SU-DHL-6 (cell line): ENCODE results near the gene FZD8.

ENCODE experiments used
- EZH2phosphoT487 ChIP-seq: fragments of 200-600 bp; sonication (generic), shearing (Covaris generic); conservative IDR thresholded peaks from 2 replicates; pipeline ENCODE4 v1.6.1; 2018; ENCODE audit warnings: mild to moderate bottlenecking, antibody characterized with exemption, low read length, moderate library complexity, mixed read lengths
- TF ChIP-seq, protein P1 (sequence below): fragments of 200-600 bp; sonication (generic); IDR thresholded peaks from one replicate; pipeline ENCODE4 v1.5.1; 2017; ENCODE audit warnings: antibody characterized with exemption, mild to moderate bottlenecking, low read length, moderate library complexity; ENCODE audit not compliant: insufficient read depth, poor library complexity, severe bottlenecking

DNA sequence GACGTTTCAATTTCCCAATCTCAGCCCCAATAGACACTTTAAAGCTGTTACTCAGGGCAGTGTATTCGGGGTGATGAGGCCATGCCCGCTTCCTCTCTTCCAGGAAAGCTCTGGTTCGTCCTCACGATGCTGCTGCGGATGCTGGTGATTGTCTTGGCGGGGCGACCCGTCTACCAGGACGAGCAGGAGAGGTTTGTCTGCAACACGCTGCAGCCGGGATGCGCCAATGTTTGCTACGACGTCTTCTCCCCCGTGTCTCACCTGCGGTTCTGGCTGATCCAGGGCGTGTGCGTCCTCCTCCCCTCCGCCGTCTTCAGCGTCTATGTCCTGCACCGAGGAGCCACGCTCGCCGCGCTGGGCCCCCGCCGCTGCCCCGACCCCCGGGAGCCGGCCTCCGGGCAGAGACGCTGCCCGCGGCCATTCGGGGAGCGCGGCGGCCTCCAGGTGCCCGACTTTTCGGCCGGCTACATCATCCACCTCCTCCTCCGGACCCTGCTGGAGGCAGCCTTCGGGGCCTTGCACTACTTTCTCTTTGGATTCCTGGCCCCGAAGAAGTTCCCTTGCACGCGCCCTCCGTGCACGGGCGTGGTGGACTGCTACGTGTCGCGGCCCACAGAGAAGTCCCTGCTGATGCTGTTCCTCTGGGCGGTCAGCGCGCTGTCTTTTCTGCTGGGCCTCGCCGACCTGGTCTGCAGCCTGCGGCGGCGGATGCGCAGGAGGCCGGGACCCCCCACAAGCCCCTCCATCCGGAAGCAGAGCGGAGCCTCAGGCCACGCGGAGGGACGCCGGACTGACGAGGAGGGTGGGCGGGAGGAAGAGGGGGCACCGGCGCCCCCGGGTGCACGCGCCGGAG lies 34.4 kb downstream of the FZD8 start:
- TF ChIP-seq, protein P1, sequence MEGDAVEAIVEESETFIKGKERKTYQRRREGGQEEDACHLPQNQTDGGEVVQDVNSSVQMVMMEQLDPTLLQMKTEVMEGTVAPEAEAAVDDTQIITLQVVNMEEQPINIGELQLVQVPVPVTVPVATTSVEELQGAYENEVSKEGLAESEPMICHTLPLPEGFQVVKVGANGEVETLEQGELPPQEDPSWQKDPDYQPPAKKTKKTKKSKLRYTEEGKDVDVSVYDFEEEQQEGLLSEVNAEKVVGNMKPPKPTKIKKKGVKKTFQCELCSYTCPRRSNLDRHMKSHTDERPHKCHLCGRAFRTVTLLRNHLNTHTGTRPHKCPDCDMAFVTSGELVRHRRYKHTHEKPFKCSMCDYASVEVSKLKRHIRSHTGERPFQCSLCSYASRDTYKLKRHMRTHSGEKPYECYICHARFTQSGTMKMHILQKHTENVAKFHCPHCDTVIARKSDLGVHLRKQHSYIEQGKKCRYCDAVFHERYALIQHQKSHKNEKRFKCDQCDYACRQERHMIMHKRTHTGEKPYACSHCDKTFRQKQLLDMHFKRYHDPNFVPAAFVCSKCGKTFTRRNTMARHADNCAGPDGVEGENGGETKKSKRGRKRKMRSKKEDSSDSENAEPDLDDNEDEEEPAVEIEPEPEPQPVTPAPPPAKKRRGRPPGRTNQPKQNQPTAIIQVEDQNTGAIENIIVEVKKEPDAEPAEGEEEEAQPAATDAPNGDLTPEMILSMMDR, result no peak
- no peak for TF ChIP-seq EZH2phosphoT487
